Progenitor cell of endocrine pancreas (in vitro differentiated cells): ENCODE measurements around the gene SFXN5. TPM values are rescaled to one million over a fixed set of nuclear protein-coding genes. Genes with fewer than 3 reads are reported as not detected.
A peak's percentile ranks its signal among the peaks of the same experiment; 100 is the strongest.

Experiments
- DNase-seq: peaks from one replicate; pipeline ENCODE4 v3.0.0; 2021; ENCODE audit warnings: low spot score; ENCODE audit not compliant: unreplicated experiment
- H3K27ac Mint-ChIP-seq: 2 replicates; pipeline ENCODE4 v1.8.0; 2021; ENCODE audit warnings: mild to moderate bottlenecking, moderate library complexity, mixed read lengths
- H3K27me3 Mint-ChIP-seq: 2 replicates; pipeline ENCODE4 v1.8.0; 2021; ENCODE audit warnings: mixed read lengths
- H3K36me3 Mint-ChIP-seq: 2 replicates; pipeline ENCODE4 v1.8.0; 2022; ENCODE audit warnings: mixed read lengths; ENCODE audit not compliant: insufficient read depth
- H3K4me1 Mint-ChIP-seq: 2 replicates; pipeline ENCODE4 v1.8.0; 2021; ENCODE audit warnings: low read depth, mixed read lengths
- H3K4me3 Mint-ChIP-seq: 2 replicates; pipeline ENCODE4 v1.8.0; 2021; ENCODE audit warnings: low read depth, mild to moderate bottlenecking, moderate library complexity, mixed read lengths
- H3K9me3 Mint-ChIP-seq: 2 replicates; pipeline ENCODE4 v1.8.0; 2021; ENCODE audit warnings: low read depth, mixed read lengths
- total RNA-seq: library from RNA; stranded (reverse); gene quantifications from 2 replicates; pipeline ENCODE4 v1.2.1, GENCODE V29; 2021
- TF ChIP-seq, protein P1 (sequence below): fragments of 200-600 bp; sonication (generic); IDR thresholded peaks from one replicate; pipeline ENCODE4 v1.5.0; 2021; ENCODE audit warnings: antibody characterized with exemption, mild to moderate bottlenecking; ENCODE audit not compliant: unreplicated experiment

SFXN5 gene
- total RNA-seq, 1 donor from 2014 or later = 33.1 TPM

DNA sequence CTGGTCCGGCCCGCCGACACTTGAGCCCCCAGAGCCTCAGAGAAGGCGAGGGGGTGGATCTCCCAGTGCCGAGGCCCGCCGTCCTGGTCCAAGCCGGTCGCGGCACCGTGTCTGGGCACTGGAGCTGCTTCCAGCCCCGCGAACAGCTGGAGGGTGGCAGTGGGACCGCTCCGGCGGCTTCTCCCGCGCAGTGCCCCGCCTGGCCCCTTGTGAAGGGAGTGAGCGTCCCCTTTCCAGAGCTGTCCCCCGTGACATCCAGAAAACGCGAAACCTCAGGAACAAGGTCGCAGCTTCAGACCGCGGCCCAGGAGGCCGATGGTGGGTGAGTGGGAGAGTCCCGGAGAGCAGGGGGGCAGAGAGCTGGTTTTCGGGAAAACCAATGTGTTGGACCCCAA is 154.8 kb downstream of the SFXN5 start:
- DNase-seq = no peak
- Mint-ChIP-seq H3K9me3 (no peaks in the 10 kb centered on the region), H3K27ac (peak overlapping the region; percentile 8), H3K27me3 (peaks cover 84% of the 10 kb centered on the region), H3K36me3 (no peaks in the 10 kb centered on the region), H3K4me3 (peak overlapping the region; percentile 65), H3K4me1 (peaks cover 10% of the 10 kb centered on the region)
- TF ChIP-seq, protein P1, sequence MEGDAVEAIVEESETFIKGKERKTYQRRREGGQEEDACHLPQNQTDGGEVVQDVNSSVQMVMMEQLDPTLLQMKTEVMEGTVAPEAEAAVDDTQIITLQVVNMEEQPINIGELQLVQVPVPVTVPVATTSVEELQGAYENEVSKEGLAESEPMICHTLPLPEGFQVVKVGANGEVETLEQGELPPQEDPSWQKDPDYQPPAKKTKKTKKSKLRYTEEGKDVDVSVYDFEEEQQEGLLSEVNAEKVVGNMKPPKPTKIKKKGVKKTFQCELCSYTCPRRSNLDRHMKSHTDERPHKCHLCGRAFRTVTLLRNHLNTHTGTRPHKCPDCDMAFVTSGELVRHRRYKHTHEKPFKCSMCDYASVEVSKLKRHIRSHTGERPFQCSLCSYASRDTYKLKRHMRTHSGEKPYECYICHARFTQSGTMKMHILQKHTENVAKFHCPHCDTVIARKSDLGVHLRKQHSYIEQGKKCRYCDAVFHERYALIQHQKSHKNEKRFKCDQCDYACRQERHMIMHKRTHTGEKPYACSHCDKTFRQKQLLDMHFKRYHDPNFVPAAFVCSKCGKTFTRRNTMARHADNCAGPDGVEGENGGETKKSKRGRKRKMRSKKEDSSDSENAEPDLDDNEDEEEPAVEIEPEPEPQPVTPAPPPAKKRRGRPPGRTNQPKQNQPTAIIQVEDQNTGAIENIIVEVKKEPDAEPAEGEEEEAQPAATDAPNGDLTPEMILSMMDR = no peak

DNA sequence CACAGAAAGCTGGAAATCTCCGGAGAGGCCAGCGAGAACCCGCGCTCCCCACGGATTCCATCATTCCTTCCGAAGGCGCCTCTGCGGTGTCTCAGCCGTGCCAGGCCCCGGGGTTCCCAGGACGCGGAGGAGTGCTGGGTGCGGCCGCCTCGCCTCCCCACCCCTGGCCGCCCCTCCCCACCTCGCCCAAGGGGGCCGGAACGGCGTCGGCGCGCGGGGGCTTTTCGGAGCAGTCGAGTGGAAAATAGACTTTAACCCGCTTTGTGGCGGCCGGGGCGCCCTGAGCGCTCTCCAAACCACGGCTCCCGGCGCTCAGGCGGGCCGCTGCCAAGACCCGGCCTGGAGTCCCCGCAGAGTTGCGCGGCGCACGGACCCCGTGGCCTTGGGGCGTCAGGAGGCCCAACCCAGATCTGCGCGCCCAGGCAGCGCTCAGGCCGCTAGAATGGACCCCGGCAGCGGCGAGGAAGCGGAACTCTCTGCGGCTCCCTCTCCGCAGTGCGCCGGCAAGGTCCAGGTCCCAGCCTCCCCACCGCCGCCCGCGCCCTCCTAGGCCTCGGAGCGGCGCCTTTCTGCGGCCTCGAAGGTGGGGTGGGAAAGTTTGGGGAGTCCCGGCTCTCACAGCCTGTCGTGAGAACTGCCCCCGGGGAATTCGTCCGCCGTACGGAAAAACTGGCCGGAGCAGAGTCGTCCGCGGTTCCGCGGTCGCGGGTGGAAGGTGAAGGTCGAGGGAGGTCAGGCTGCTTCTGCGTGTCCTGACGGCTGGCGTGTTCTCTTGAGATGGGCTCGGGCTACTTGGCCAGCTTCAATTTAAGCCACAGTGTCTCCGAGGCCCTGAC is 155.4 kb downstream of the SFXN5 start:
- Mint-ChIP-seq H3K4me1 (peaks cover 10% of the 10 kb centered on the region), H3K27ac (no peak overlapping the region), H3K4me3 (peak overlapping the region; percentile 65), H3K36me3 (no peaks in the 10 kb centered on the region), H3K27me3 (peaks cover 84% of the 10 kb centered on the region), H3K9me3 (no peaks in the 10 kb centered on the region)
- DNase-seq = peak; percentile 57
- TF ChIP-seq, protein P1 = no peak

DNA sequence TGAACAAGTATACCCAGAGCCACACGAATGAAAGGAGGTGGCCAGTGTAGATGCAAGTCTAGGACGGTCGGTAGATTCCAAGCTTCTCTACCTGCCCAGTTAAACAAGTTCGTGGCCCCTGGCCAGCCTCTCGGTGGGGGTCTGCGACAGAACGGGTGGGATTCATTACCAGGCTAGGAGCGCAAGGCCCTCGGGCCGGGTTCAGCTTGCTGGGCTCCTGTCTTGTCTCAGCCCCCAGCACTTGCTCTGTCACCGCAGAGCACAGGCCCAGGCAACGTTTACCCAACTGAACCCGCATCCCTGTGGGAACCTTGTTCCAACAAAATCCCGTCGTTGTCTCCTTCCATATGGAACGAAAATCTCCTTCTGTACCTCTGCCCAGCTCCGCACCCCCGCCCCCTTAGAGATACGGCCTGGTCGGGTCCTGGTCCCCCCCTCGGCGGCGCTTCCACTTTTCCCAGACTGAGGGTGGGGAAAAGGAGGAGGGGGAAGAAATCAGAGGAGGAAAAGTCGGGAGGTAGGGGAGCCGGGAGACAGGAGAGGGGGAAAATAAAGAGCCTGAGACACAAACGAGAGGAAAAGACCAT is 156.1 kb downstream of the SFXN5 start:
- TF ChIP-seq, protein P1 = no peak
- Mint-ChIP-seq H3K36me3 (no peaks in the 10 kb centered on the region), H3K27ac (no peak overlapping the region), H3K4me1 (peaks cover 10% of the 10 kb centered on the region), H3K9me3 (no peaks in the 10 kb centered on the region), H3K27me3 (peaks cover 84% of the 10 kb centered on the region), H3K4me3 (peak overlapping the region; percentile 31)
- no peak for DNase-seq

DNA sequence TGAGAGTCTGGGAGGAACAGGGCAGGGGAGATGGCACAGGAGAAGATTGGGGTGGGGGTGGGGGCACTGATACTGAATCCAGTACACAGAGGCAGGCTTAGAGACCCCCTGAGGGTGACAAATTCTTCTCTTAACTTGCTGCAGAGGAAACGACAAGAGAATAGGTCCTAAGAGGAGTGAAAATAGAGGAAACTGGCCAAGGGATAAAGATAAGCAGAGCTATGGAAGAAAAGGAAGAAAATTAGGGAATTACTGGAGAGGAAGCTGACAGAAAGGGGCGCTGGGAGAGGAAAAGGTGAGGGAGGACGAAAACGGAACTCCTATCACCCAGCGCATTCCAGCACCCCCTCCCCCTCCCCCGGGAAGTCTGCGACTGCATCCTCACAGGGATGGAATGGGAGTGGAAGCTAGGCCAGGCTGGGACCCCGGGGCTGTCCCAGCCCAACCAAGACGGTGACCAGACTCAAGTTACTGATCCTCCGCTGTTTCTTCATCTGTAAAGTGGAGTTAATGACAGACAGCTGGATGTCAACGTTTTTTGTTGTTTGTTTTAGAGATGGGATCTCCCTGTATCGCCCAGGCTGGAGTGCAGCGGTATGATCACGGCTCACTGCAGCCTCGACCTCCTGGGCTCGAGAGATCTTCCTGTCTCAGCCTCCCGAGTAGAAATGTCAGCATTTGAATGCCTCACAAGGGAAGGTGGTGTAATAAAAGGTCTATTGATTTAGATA is 156.8 kb downstream of the SFXN5 start:
- Mint-ChIP-seq H3K4me3 (peak overlapping the region; percentile 31), H3K4me1 (peaks cover 10% of the 10 kb centered on the region), H3K27me3 (peaks cover 84% of the 10 kb centered on the region), H3K36me3 (no peaks in the 10 kb centered on the region), H3K9me3 (no peaks in the 10 kb centered on the region), H3K27ac (no peak overlapping the region)
- TF ChIP-seq, protein P1 = no peak
- DNase-seq = no peak

DNA sequence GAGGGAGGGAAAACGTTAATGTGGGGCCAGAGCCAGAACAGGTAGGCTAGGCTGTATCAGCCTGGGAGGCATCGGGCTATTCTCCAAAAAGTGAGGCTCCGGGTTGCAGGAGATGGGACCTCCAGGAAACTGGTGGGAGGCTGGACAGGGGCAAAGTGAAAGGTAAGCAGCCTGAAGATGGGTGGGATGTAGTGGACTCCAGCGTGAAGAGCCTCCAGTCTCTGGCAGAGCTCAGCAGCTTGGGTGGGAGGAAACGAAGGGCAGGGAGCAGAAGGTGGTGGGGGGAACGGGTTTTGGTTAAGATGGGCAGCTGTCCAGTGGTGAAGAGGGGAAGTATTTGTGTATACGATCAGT is 157.3 kb downstream of the SFXN5 start:
- TF ChIP-seq, protein P1 = no peak
- no peak overlapping the region for H3K27ac Mint-ChIP-seq
- H3K36me3 Mint-ChIP-seq = no peaks in the 10 kb centered on the region
- H3K9me3 Mint-ChIP-seq = no peaks in the 10 kb centered on the region
- no peak for DNase-seq
- H3K27me3 Mint-ChIP-seq = peaks cover 84% of the 10 kb centered on the region
- peaks cover 10% of the 10 kb centered on the region for H3K4me1 Mint-ChIP-seq
- no peak overlapping the region for H3K4me3 Mint-ChIP-seq
